Coronary artery (tissue), 2 donors: Measurements from ENCODE around the gene CFAP61.

Experiments used
- DNase-seq: peaks from one replicate; pipeline ENCODE4 v3.0.0-alpha.2; 2017; ENCODE audit warnings: low spot score
- H3K27ac ChIP-seq, 2 donors: fragments of 200-600 bp; sonication (generic); one replicate each; pipeline ENCODE4 v1.5.1; 2016 to 2019
- H3K4me3 ChIP-seq: fragments of 200-600 bp; sonication (generic); 2 replicates; pipeline ENCODE4 v1.5.1; 2016; ENCODE audit warnings: mild to moderate bottlenecking, moderate library complexity
- CTCF ChIP-seq: fragments of 200-600 bp; sonication (generic); IDR thresholded peaks from one replicate; pipeline ENCODE4 v1.5.1; 2019; ENCODE audit warnings: antibody characterized with exemption

CFAP61 gene

GRCh38 chr20:20368418-20369249 is 316.3 kb downstream of the CFAP61 start:
- no peak for TF ChIP-seq CTCF
- H3K4me3 ChIP-seq = peak overlapping the region; percentile 69
- no peak for DNase-seq
- H3K27ac ChIP-seq = no peak overlapping the region

- H3K4me3 ChIP-seq = peak overlapping the region; percentile 69
- no peak overlapping the region for H3K27ac ChIP-seq
- DNase-seq = no peak
- TF ChIP-seq CTCF = no peak
These were observed 317.1 kb downstream of the CFAP61 start for GRCh38 chr20:20369250-20370093.

DNA sequence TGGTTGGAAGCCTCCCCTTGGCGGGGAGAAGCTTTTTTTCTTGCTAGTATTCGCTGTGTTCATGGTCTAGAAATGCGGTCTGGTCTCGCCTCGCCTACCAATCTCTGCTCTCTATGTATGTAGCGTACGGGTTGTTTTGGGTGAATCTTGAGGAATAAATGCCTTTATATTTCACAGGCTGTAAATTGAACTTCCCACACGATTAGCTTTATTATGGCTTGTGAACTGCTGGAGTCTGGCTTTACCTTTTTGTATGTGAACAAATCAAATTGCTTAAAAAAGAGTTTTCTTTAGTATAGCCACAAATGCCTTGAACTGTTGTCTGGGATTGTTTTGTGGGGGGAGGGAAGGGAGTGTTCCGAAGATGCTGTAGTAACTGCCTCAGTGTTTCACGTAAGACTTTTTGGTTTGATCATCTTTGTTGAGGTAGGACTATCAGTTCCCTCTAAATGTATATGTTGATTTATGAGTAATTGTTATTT is 317.8 kb downstream of the CFAP61 start:
- DNase-seq = no peak
- H3K27ac ChIP-seq = no peak overlapping the region
- TF ChIP-seq CTCF = no peak
- H3K4me3 ChIP-seq = no peak overlapping the region

DNA sequence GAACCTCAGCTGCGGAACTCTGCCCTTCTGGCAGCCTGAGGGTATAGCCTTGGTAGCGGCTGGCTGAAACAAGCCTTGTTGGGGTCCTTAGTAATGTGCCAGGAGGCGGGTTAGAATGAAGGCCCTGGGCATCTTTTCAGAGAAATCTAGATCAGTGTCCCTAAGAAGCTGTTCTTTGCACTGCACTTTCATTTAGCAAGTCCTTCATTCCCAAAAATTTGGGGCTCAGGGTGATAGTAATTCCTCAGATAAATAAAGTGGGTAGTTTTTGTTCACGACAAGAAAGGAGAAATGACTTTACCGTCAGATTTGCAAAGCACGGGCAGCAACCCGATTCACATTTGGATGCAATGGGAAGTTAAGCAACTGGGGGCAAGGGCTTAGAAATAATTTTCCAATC is 318.8 kb downstream of the CFAP61 start:
- no peak overlapping the region for H3K4me3 ChIP-seq
- DNase-seq = no peak
- H3K27ac ChIP-seq = no peak overlapping the region
- TF ChIP-seq CTCF = no peak

DNA sequence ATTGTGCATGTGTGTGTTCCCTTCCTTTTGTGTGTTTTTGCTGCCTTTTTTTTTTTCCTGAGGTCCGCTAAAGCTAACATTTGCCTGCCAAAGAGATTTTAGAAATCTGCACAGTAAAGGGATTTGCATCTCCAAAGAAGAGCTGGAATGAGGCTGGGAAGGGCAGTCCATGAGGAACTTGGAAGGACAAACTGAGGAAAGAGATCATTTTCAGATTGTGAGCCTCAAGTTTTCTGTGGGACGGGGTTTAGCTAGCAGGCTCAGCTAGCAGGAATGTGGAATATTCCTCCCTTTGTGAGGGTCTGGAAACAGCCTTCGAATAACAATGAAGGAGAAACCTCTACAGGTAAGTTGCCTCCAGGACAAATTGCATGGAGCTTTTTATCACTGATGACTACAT is 319.3 kb downstream of the CFAP61 start:
- no peak for DNase-seq
- Histone ChIP-seq H3K4me3 (no peak overlapping the region), H3K27ac (no peak overlapping the region)
- TF ChIP-seq CTCF = no peak

DNA sequence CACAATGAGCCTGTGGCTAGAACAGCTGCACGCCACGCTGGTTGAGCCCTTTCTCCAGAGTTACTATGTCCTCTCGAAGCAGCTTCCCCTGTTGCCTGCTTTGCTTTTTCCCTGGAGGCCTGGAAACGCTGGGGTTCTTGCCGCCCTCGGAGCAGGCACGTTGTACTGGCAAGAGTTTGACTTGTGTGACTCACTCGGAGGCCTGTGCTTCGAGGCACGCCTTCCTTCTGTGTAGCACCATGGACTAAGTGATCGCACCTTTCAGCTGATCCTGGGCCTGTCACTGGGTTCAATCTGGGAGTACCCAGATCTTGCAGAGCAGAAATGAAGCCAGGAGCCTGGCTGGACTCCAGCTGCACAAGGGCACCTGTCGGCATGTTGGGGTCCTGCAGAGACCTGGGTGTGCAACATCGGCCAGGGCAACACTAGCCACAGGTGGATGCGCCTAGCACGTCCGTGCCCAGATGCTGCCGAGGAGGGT is 320.8 kb downstream of the CFAP61 start:
- no peak overlapping the region for H3K27ac ChIP-seq
- H3K4me3 ChIP-seq = no peak overlapping the region

More for the DNA sequence above, 320.8 kb downstream of the CFAP61 start:
- TF ChIP-seq CTCF = no peak
- no peak for DNase-seq
